PC-9 (cell line): Measurements from ENCODE around the gene EDN2. TPM values are rescaled to one million over a fixed set of nuclear protein-coding genes. Genes with fewer than 3 reads are reported as not detected.

ENCODE experiments used
- BruUV-seq: library from RNA; stranded (reverse); fragments of 400-500 nt; replicated peaks from 2 replicates; lab custom pipeline; 2021; lab: Mats Ljungman, UMichigan
- CTCF ChIA-PET: fragments of 300-600 bp; sonication (Branson Sonifier 250); formaldehyde crosslinking; loops from one replicate; lab custom pipeline; 2022; ENCODE audit warnings: antibody characterized with exemption; lab: Charles Lee
- POLR2A ChIA-PET: fragments of 300-600 bp; sonication (Branson Sonifier 250); formaldehyde crosslinking; loops from one replicate; lab custom pipeline; 2022; ENCODE audit warnings: antibody characterized with exemption; ENCODE audit not compliant: unreplicated experiment; lab: Charles Lee
- DNase-seq, 2 experiments: peaks; one replicate each; pipeline versions ENCODE4 v3.0.0 to v3.0.0-alpha.2; 2015 to 2022; ENCODE audit warnings: mixed read lengths in 1 of 2
- H2AFZ ChIP-seq: fragments of 200-600 bp; sonication (generic); 2 replicates; pipeline ENCODE4 v1.8.1; 2017; ENCODE audit warnings: antibody characterized with exemption
- H3F3A ChIP-seq: fragments of 200-600 bp; sonication (generic); 2 replicates; pipeline ENCODE4 v1.8.1; 2017; ENCODE audit warnings: antibody characterized with exemption, mild to moderate bottlenecking, low read depth; ENCODE audit not compliant: insufficient read depth
- H3K27ac ChIP-seq: fragments of 200-600 bp; sonication (generic); 2 replicates; pipeline ENCODE4 v1.6.1; 2016; ENCODE audit warnings: mixed run types
- H3K27me3 ChIP-seq: fragments of 200-600 bp; sonication (generic); 2 replicates; pipeline ENCODE4 v1.6.1; 2016; ENCODE audit warnings: low read depth, mixed run types; ENCODE audit not compliant: insufficient read depth
- H3K36me3 ChIP-seq: fragments of 200-600 bp; sonication (generic); 2 replicates; pipeline ENCODE4 v1.6.1; 2016; ENCODE audit warnings: low read depth, mixed run types
- H3K4me1 ChIP-seq: fragments of 200-600 bp; sonication (generic); replicated peaks from 2 replicates; pipeline ENCODE4 v1.6.1; 2016; ENCODE audit warnings: mixed run types; ENCODE audit not compliant: insufficient read depth
- H3K4me2 ChIP-seq: fragments of 200-600 bp; sonication (generic); 2 replicates; pipeline ENCODE4 v1.6.1; 2017; ENCODE audit warnings: mixed run types
- H3K4me3 ChIP-seq: fragments of 200-600 bp; sonication (generic); 2 replicates; pipeline ENCODE4 v1.6.1; 2016; ENCODE audit warnings: mixed run types
- H3K79me2 ChIP-seq: fragments of 200-600 bp; sonication (generic); 2 replicates; pipeline ENCODE4 v1.6.1; 2017; ENCODE audit warnings: low read depth, mixed run types
- H3K9me2 ChIP-seq: fragments of 200-600 bp; sonication (generic); 2 replicates; pipeline ENCODE4 v1.8.1; 2017; ENCODE audit warnings: mild to moderate bottlenecking; ENCODE audit not compliant: insufficient read depth
- H3K9me3 ChIP-seq: fragments of 200-600 bp; sonication (generic); 2 replicates; pipeline ENCODE4 v1.8.1; 2016; ENCODE audit warnings: low read depth; ENCODE audit not compliant: insufficient read depth
- H4K20me1 ChIP-seq: fragments of 200-600 bp; sonication (generic); 2 replicates; pipeline ENCODE4 v1.8.1; 2017; ENCODE audit not compliant: insufficient read depth
- CTCF ChIP-seq: fragments of 200-600 bp; sonication (generic); conservative IDR thresholded peaks from 2 replicates; pipeline ENCODE4 v1.6.1; 2017; ENCODE audit warnings: mixed run types, antibody characterized with exemption, mild to moderate bottlenecking, moderate library complexity
- EZH2 ChIP-seq: fragments of 200-600 bp; sonication (generic); IDR thresholded peaks from 2 replicates; pipeline ENCODE4 v1.8.0; 2017; ENCODE audit warnings: antibody characterized with exemption, low read depth
- intact Hi-C: fragments of 100-400 bp; cut with micrococcal nuclease; formaldehyde crosslinking; loops from one replicate; pipeline ENCODE4 v1.10.0; 2022; ENCODE audit not compliant: unreplicated experiment
- total RNA-seq: library from RNA; stranded (reverse); gene quantifications from 2 replicates; pipeline ENCODE4 v1.2.3, GENCODE V29; 2021

The EDN2 gene
- total RNA-seq, 1 experiment from 2014 or later, result 0.48 TPM

DNA sequence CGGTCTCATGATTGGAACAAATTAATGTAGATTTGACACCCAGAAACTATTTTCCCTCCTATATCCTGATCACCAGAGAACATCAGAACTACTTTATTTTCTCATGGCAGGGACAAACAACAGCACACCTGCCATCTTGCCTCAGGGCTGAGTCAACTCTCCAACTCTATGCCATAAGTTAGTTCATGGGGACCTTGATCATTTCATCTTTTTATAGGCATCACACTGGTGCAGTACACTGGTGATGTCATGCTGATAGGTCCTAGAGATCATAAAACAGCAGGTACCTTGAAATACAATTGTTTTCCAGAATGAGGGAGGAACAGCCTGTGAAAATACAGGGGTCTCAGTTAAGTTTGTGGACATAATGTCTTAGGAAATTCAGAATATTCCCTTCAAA, 45.8 kb downstream of the EDN2 start:
- Histone ChIP-seq H3K27ac (no peak overlapping the region), H2AFZ (no peak overlapping the region), H3F3A (no peaks in the 10 kb centered on the region), H3K4me2 (no peak overlapping the region), H3K79me2 (no peaks in the 10 kb centered on the region), H3K4me1 (peaks cover 11% of the 10 kb centered on the region), H4K20me1 (no peaks in the 10 kb centered on the region), H3K9me2 (no peaks in the 10 kb centered on the region), H3K9me3 (peaks cover under 1% of the 10 kb centered on the region; the same call in 1 of the 2 replicates), H3K4me3 (no peak overlapping the region), H3K36me3 (no peaks in the 10 kb centered on the region), H3K27me3 (no peaks in the 10 kb centered on the region)
- intact Hi-C loops, result loop anchor here (10.0 kb wide), 2 partner anchors 434 to 1326 kb away; partner anchors contain the start of genes C1orf50 and P3H1
- TF ChIP-seq CTCF, result no peak
- CTCF ChIA-PET, result no interaction called here
- POLR2A ChIA-PET, result no interaction called here
- DNase-seq, result no peak
- BruUV-seq, result no TSS peak

GRCh38 chr1:41437011-41437355, 47.5 kb downstream of the EDN2 start:
- no TSS peak for BruUV-seq
- Histone ChIP-seq H3K36me3 (no peaks in the 10 kb centered on the region), H3K4me3 (no peak overlapping the region), H3K9me2 (no peaks in the 10 kb centered on the region), H3K27me3 (no peaks in the 10 kb centered on the region), H3K4me2 (no peak overlapping the region), H3K4me1 (peaks cover 25% of the 10 kb centered on the region), H3K79me2 (no peaks in the 10 kb centered on the region), H3F3A (peaks cover 6% of the 10 kb centered on the region; the same call in 1 of the 2 replicates), H3K9me3 (no peaks in the 10 kb centered on the region), H2AFZ (no peak overlapping the region), H3K27ac (no peak overlapping the region), H4K20me1 (no peaks in the 10 kb centered on the region)
- intact Hi-C loops, result loop anchor here (10.0 kb wide), 2 partner anchors 432 to 1328 kb away; partner anchors contain the start of genes C1orf50 and P3H1
- CTCF ChIA-PET, result no interaction called here
- POLR2A ChIA-PET, result no interaction called here
- DNase-seq, result no peak
- TF ChIP-seq EZH2 (no peak), CTCF (no peak)

DNA sequence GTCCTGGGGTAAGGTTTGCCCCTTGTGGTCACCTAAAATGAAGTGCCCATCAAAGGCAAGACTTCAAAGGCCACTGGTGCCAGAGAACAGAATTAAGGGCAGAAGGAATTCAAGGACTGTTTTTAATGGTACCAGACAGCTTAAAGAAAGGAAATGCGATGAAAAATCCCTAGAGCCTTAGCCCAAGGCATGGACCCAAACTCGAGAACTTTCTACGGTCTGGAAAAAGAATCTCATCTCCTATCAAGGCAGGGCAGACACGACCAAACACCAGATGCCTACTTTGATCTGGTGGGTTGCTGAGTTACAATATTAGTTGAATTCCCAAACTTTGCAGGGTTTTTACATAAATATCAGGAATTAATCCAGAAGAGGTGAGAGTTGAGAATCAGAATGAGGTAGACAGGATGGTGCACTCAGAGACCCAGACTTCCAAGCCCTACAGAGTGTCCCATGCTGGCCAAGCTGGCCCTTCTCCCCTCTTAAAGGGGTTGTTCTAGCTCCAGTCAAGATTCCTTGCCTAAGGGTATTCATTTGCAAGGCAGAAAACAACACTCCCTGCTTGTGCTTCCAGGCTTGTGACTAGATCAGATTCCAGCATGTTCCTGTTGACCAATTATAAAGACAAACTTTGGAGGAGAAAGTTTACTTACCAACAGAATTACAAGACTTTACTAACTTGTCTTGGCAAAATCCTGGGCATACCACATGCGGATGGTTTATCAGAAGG, 48.0 kb downstream of the EDN2 start:
- intact Hi-C loops, result loop anchor here (10.0 kb wide), 2 partner anchors 432 to 1328 kb away; partner anchors contain the start of genes C1orf50 and P3H1
- no peak overlapping the region for H3K4me2 ChIP-seq
- no TSS peak for BruUV-seq

More for the DNA sequence above, 48.0 kb downstream of the EDN2 start:
- Histone ChIP-seq H3K27me3 (no peaks in the 10 kb centered on the region), H3K27ac (no peak overlapping the region), H3F3A (peaks cover 6% of the 10 kb centered on the region; the same call in 1 of the 2 replicates), H3K79me2 (no peaks in the 10 kb centered on the region), H3K4me1 (peaks cover 28% of the 10 kb centered on the region), H4K20me1 (no peaks in the 10 kb centered on the region), H3K36me3 (no peaks in the 10 kb centered on the region), H3K9me3 (no peaks in the 10 kb centered on the region), H3K9me2 (no peaks in the 10 kb centered on the region), H3K4me3 (no peak overlapping the region), H2AFZ (no peak overlapping the region)
- no peak for DNase-seq
- TF ChIP-seq CTCF (no peak), EZH2 (no peak)
- ChIA-PET POLR2A (no interaction called here), CTCF (no interaction called here)
